Measurements from ENCODE around the gene XXYLT1. TPM values are rescaled to one million over a fixed set of nuclear protein-coding genes. Genes with fewer than 3 reads are reported as not detected.

XXYLT1 gene
- total RNA-seq, 1 experiment from 2014 or later, result 10.9 TPM

- TF ChIP-seq EZH2 (IDR thresholded peaks at IDR 0.05), result no peak
- TF ChIP-seq SIN3A (IDR thresholded peaks at IDR 0.05; ENCODE audit: low read depth), result no peak
- TF ChIP-seq POLR2A (IDR thresholded peaks at IDR 0.05; ENCODE audit: borderline replicate concordance, extremely low read depth, insufficient read depth, insufficient read length), result no peak
- TF ChIP-seq SRF (IDR thresholded peaks at IDR 0.05; ENCODE audit: low read depth), result no peak
- TF ChIP-seq CBX3 (IDR thresholded peaks at IDR 0.05; ENCODE audit: low read depth), result no peak
- no peak for TF ChIP-seq EZH2phosphoT487 (IDR thresholded peaks at IDR 0.05; ENCODE audit: borderline replicate concordance)
- no peak for TF ChIP-seq RAD21 (IDR thresholded peaks at IDR 0.05; ENCODE audit: low read depth)
- TF ChIP-seq EGR1 (IDR thresholded peaks at IDR 0.05; ENCODE audit: low read depth), result no peak
- TF ChIP-seq ATF3 (IDR thresholded peaks at IDR 0.05), result no peak
- no peak for TF ChIP-seq CEBPB (IDR thresholded peaks at IDR 0.05; ENCODE audit: low read depth)
- no peak for TF ChIP-seq REST (IDR thresholded peaks at IDR 0.05; ENCODE audit: low read depth)
- TF ChIP-seq POLR2AphosphoS5 (IDR thresholded peaks at IDR 0.05; ENCODE audit: low read depth, low read length), result no peak
- no peak for TF ChIP-seq TCF7L2 (IDR thresholded peaks at IDR 0.05; ENCODE audit: borderline replicate concordance, extremely low read depth, insufficient read depth, insufficient read length)
- TF ChIP-seq CTCF (IDR thresholded peaks at IDR 0.05 in 2 of 3, conservative IDR thresholded peaks at IDR 0.05 in 1 of 3; ENCODE audit: borderline replicate concordance in 1 of 3, insufficient read depth in 1 of 3, low read depth in 2 of 3, low read length in 2 of 3), result no peak
- TF ChIP-seq SP1 (IDR thresholded peaks at IDR 0.05; ENCODE audit: low read depth), result no peak
- no peak for TF ChIP-seq ZNF274 (IDR thresholded peaks at IDR 0.05; ENCODE audit: low read depth, low read length)
- TF ChIP-seq ZFX (IDR thresholded peaks at IDR 0.05), result no peak
- TF ChIP-seq FOSL1 (IDR thresholded peaks at IDR 0.05; ENCODE audit: low read depth), result no peak
- no peak for TF ChIP-seq MAX (IDR thresholded peaks at IDR 0.05)
- Histone ChIP-seq H4K20me1 (ENCODE audit: insufficient read depth) (no peaks in the 10 kb centered on the region), H3K4me1 (ENCODE audit: control insufficient read depth in 1 of 2, insufficient read depth in 2 of 2, low read length in 2 of 2) (no peaks in the 10 kb centered on the region), H3K9me2 (ENCODE audit: insufficient read depth) (no peaks in the 10 kb centered on the region), H3K27ac (ENCODE audit: low read depth, low read length) (no peak overlapping the region), H3K4me2 (ENCODE audit: low read length) (no peak overlapping the region), H3K9ac (ENCODE audit: low read length) (no peak overlapping the region), H3K9me3 (ENCODE audit: control insufficient read depth in 1 of 2, insufficient read depth in 1 of 2, low read depth in 1 of 2, low read length in 2 of 2) (no peaks in the 10 kb centered on the region), H3K36me3 (ENCODE audit: control insufficient read depth in 1 of 2, insufficient read depth in 2 of 2, low read length in 2 of 2) (no peaks in the 10 kb centered on the region), H2AFZ (ENCODE audit: low read depth, low read length, poor library complexity, severe bottlenecking) (no peak overlapping the region), H3K79me2 (ENCODE audit: insufficient read depth, low read length) (no peaks in the 10 kb centered on the region), H3K4me3 (replicated peaks in 1 of 2; ENCODE audit: low read depth in 1 of 2, low read length in 2 of 2) (no peak overlapping the region), H3K27me3 (ENCODE audit: insufficient read depth, low read length) (peaks cover 16% of the 10 kb centered on the region; the same call in 1 of the 2 replicates)
- RAD21 ChIA-PET (ENCODE audit: low non-redundant PET in 1 of 2, low total read pairs in 2 of 2, uncharacterized antibody in 2 of 2, unreplicated experiment in 2 of 2), result no interaction called here
- POLR2A ChIA-PET, result interaction anchor here (0.7 to 1.2 kb wide), 2 partner anchors 15 to 58 kb away, joined by 3 to 4 read pairs; no protein-coding TSS in a partner anchor
- no TSS peak for BruUV-seq (replicated peaks)
- CTCF ChIA-PET, result interaction anchor here (1.5 kb wide), 1 partner anchor 10 kb away, joined by 4 read pairs; no protein-coding TSS in a partner anchor
- ATAC-seq (no peak), DNase-seq (ENCODE audit: low read depth, low spot score) (no peak)
- intact Hi-C loops (cut with micrococcal nuclease), result no loop called here
Measured at GRCh38 chr3:195025056-195025883, 245.7 kb downstream of the XXYLT1 start.

All from HCT116 (cell line).